ENCODE results near the gene PKIB. TPM values are rescaled to one million over a fixed set of nuclear protein-coding genes. Genes with fewer than 3 reads are reported as not detected.

The PKIB gene
- total RNA-seq, 1 donor from 2014 or later: 0.13 TPM

DNA sequence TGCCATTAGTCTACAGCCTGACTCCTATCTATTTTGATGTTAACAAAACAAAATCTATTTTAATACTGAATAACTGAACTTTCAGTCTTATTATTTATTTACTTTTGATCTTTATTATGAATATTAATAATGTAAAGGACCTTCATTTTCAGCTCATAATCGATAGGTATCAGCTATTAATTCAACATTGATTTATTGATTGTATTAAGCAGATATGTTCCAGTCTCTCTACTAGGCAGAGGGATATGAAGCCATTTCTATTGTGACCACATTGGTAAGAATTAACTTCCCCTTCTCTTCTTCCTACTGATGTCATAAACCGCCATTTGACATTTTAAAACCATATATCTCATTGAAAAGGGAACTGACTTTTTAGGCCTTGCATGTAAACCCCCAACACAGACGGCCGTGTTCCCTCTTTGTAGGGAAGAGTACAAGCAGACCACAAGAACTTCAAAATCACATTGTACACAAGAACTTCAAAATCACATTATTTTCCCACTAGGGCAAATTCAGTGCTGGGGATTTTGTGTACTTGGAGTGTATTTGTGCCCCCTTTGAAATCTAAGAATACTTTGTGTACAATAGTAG is 99.8 kb downstream of the PKIB start:
- no peak for DNase-seq (ENCODE audit: low read depth in 2 of 2)

DNA sequence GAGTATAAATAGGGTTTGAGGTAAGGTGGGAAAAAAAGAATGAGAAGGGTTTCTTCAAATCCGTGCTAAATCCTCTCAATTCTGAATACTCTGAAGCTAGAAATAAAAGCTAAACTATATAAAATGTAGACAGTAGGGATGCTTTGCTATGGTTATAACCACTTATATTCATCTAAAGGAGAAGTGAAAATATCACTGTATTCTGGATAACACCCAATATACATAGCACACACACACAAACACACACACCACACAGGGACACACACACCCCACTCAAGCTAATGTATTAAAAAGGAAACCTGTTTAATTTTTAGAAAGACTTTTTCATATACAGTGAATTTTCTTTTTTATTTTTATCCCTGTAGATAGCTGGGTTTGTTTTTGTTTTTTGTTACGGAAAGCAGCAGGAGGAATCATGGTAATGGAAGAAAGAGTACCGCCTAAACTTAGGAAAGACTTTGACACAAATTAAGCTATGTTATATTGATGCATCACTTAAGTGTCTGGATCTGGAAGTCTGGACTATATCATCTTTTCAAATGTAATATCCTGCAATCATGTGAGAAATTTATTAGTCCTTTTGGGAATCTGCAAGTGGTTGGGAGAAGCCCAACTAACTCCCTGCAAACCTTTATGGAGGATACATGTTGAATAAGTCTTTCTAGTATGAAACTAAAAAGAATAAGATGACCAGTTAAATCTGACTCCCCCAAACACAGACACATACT is 100.9 kb downstream of the PKIB start:
- DNase-seq (ENCODE audit: low read depth in 2 of 2): no peak

DNA sequence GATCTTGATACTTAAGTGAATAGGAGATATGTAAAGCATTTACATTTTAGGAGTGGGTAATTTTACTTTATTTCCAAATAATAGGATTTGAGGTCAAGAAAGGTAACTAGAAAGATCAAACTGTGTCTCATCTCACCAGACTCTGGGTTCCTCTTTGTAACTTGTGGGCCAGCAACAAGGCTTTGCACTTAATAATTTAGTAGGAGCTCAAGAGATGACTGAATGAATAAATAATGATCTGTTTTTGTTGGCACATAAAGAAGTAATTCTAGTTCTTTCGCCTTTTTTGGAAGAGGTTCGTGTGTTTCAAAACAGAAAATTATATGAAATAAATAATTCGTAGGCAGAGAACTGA is 101.9 kb downstream of the PKIB start:
- DNase-seq (ENCODE audit: low read depth in 2 of 2): no peak

DNA sequence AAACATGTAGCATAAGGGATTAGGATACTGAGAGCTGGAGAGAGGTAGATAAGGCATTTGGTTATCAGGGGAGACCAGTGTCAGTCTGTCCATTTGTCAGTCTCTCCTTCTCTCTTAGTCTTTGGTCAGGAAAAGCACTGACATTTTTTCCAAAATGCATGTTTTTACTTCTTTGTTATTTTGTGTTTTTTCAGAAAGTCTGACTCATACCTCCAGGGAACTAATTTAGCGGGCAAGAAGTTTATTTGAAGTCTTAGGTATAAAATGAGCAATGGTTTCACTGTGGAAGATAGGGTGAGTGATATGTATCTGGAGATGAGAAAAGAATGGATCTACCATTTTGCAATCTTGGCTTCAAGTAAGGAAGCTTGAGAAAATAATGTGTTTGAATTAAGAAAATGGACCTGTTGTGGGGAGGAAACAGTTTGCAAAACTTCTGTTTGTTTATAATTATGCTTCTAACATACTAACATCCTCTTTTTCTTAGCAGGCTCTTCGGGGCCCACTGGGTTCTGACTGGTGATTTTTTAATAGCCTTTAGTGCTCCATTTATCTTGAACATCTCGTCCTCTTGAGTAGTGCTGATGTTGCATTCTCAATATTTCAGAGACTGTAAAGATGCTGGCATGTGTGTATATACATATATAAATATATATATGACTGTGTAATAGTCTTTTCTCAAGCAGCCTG is 102.4 kb downstream of the PKIB start:
- DNase-seq (ENCODE audit: low read depth in 2 of 2): peak in 1 of 2 donors; percentile 2

DNA sequence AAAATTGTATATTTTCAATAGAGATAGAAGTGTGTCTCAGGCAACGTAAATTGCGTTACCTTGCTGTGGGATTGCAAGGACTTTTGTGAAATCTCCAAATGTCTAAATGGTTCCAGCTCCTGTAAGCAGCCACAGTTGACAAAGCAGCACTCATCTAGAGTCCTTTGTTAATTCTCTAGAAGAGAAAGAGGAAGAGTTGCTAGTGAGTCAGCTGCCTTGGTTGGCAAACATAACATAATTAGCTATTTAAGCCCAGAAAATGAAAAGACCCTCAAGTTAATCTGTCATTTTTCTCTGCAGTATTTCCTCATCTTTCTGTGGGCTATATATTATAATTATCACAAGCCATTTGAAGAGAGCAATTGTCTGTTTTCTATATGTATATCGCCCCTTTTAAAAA is 102.9 kb downstream of the PKIB start:
- DNase-seq (ENCODE audit: low read depth in 2 of 2): no peak

DNA sequence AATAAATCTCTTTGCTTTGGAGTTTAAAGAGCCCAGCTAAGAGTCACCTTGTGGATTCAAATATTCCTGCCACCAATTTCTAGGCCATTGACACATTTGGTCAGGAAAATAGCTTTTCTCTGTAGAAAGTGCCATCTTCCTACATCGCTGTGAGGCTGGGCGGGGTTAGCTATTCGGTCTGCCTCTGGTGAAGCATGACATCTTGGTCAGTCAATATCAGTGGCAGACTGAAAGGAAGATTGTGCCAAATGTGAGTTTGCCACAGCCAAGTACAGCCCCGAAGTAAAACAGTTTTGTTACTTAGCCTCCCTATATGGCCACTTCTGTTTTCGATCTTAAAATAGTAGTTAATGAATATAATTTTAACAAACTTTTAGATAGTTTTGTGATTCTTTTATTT is 103.9 kb downstream of the PKIB start:
- no peak for DNase-seq (ENCODE audit: low read depth in 2 of 2)

DNA sequence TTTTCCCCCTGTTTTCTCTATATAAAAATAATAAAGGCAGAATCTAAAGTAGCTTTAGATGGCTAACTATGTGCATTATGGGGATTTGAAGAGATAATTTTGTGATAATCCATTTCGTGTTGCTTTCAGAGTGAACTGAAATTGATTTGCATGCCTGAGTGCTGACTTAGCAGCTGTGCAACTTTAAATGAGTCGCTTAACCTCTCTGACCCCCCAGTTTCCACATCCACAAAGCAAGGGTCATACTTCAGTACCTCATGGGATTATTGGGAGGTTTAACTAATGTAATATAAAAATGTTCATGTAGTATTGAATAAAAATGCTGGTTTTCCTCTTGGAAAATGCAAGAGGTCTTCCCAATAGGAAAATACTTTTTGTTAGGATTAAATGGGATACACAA is 105.5 kb downstream of the PKIB start:
- no peak for DNase-seq (ENCODE audit: low read depth in 2 of 2)

DNA sequence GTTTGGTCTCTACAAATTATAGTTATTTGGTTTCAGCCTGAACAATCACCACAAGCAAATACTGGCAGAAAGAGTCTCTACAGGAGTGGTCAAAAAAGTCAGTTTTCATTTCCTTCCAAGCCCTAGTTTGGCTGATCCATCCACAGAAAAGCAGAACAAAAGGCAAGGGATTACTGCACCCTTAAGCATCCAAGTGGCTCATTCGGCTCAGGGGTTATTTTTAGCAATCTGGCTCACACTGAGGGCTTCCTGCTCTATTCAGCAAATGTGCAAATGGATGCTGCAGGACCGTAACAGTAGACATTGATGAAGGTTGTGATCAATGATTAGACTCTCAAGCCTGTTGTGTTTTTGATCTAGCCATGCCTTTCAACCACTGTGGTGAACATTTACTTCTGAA is 107.1 kb downstream of the PKIB start:
- no peak for DNase-seq (ENCODE audit: low read depth in 2 of 2)

DNA sequence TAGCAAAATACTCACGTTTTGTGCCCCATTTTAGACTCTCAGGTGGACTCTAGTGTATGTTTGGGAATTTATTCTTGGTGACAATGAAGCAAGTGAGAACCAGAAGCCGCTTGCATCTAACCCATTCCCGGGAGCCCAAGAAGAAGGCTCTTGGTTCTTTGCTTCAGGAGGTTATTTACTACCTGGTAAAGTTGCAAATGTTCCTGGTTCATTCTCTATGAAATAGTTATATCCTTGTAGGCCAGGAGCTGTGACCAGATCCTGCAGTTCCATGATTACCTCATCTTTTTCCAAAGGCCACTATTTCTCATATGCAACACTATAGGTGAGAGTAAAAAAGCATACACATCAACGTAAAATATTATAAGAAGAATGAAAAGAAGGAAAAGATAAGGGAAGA is 108.4 kb downstream of the PKIB start:
- DNase-seq (ENCODE audit: low read depth in 2 of 2): no peak

DNA sequence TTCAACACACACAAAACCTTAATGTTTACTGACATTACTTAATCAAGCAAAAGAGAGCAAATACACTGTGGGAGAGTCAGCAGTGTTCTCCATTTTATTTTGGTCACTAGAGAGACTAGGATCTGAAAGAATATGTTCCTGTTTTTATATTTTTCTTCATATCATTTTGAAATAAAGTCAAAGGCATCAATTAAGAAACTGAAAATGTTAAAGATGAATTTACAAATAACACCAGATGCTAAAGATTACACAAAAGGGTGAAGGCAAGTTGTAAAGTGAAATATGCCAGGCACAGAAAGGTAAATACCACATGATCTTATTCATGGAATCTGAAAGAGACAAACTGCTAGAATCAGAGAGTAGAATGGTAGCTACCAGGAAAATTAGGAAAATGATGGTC is 109.0 kb downstream of the PKIB start:
- no peak for DNase-seq (ENCODE audit: low read depth in 2 of 2)

DNA sequence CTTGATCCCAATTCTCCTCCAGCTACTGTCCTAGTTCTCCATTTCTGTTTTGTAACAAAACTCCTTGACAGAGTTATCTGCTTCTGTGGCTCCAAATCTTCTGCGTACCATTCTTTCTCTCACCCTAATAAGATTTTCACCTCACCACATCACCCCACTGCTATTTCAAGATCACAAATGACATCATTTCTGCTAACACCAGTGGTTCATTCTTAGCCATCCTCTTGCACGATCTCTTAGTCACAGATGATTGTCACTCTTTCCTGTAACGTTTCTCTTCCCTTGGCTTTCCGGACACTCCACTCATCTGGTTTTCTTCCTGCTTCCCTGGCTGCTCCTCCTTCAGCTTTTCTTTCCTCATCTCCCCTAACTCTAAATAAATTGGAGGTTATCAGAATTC is 112.5 kb downstream of the PKIB start:
- no peak for DNase-seq (ENCODE audit: low read depth in 2 of 2)

DNA sequence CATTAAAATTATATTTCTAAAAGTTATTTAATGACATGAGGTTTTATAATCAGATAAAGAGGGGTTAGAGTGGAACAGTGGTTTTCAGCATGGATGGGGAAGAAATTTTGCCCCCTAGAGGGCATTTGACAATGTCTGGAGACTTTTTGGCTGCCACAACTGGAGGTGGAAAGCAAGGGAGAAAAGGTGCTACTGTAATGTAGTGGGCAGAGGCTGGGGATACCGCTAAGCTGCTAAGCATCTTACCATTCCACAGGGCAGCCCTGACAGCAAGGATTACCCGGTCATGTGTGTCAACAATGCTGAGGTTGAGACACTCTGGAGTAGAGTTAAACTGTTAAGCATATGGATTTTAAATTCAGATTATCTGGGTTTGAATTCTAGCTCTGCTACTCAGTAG is 116.4 kb downstream of the PKIB start:
- DNase-seq (ENCODE audit: low read depth in 2 of 2): peak in 1 of 2 donors; percentile 7

DNA sequence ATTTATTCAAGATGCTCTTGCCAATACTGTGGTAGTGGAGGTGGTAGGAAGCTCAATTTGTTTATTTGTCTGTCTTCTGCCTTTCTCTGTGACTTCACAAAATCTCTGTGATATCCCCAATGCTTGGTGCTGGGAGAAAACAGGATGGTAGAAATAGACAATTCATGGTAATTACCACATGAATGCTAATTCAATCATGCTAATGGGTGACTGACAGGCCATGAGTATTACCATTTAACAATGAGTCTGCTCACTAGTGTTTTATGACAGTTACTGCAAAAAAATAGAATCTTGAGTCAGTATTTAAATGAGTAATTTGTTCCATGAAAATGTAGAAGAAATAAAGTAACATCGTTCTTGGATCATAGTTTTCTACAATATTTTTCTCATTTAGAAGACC is 117.0 kb downstream of the PKIB start:
- no peak for DNase-seq (ENCODE audit: low read depth in 2 of 2)

DNA sequence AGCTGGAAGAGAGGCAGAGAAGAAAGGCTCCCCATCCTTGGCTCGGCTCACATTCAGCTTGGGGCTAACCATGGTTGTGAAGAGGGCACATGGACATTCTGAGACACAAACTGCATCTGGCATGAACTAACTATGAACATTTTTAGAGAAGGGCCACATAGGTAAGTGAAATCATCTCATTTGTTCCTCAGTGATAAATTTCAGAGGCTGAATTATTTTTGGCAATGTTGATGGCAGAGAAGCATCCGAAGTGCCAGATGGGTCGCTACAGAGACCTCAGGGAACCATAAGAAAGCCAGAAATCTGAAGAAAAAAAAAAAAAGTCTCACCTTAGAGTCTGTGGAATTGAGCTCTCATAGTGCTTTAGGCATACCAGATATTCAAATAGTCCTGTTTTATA is 120.1 kb downstream of the PKIB start:
- no peak for DNase-seq (ENCODE audit: low read depth in 2 of 2)

DNA sequence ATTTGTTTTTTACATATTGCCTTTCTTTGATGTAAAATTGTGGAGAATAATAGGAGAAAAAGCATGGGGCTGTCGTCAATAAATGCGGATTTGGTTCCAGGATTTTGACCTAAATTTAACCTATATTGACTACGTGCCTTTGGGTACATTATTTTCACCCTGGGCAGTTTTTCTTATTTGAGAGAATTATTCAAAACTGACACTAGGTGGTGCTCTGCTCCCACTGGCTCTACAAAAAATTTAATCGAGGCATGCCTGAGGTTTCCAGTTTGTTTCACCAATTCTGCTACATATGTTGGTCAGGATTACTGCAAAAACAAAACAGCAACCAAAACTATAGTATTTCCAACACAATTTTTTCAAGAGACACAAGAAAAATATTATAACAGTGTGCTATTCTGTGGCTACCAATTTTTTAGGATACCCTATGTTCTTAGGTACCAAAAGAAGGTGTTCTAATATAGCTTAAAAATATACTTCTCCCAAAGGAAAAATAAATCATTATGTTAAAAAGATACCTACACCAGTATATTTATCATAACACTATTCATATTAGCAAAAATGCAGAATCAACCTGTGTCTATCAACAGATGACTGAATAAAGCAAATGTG is 120.7 kb downstream of the PKIB start:
- DNase-seq (ENCODE audit: low read depth in 2 of 2): peak; percentile 21 to 38

DNA sequence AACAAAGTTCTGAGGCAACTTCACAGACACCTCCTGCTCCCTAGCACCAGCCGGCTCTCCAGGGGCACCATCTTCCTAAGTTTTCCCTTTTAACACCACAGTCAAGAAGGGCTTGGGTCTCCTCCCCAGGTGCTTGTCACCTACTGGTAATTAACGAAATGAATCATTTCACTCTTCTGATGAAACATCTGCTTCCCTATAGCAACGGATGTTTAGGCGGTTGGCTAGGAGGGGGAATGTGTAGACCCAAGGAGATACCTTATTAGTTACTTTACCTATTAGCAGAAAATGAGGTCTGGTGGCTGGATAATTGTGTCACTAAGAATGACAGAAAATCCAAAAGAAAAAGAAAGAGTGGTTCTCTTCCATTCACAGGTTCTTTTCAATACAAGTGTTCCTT is 123.1 kb downstream of the PKIB start:
- no peak for DNase-seq (ENCODE audit: low read depth in 2 of 2)

DNA sequence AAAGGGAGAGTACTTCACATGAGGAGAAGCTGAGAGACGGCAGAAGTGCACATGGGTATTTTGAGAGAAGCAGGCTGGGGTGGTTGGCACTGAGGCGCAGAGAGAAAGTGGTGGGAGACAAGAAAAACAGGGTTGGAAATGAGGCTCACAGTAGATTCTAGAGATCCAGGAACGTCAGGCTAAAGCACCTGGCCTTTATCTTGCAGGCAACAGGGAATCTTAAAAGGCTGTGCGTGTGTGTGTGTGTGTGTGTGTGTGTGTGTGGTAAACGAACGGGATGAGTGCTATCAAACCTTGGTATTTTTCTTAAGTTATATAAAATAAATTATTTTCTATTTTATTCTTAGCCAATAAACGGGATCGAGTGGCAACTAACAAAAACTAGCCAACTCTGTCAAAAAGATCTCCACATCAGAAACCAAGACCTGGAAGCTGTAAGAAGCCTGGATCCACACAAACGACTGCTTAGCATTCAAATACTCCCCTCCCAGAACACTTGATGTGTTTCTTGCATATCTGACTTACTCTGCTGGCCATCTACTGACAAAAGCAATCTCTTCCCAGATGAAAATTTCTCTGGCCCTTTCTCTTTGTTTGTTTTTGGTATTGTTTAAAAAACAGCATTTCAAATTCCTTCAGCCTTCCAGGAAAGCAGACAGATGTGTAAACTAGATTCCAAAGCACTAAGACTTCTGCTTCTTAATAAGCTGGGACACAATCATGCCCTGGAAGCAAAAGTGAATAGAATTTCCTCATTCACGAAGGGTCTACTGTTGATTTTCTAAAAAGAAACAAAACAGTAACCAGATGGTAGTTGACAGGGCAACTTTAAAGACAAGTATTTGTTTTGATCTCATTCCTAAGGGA is 124.6 kb downstream of the PKIB start:
- DNase-seq (ENCODE audit: low read depth in 2 of 2): no peak

DNA sequence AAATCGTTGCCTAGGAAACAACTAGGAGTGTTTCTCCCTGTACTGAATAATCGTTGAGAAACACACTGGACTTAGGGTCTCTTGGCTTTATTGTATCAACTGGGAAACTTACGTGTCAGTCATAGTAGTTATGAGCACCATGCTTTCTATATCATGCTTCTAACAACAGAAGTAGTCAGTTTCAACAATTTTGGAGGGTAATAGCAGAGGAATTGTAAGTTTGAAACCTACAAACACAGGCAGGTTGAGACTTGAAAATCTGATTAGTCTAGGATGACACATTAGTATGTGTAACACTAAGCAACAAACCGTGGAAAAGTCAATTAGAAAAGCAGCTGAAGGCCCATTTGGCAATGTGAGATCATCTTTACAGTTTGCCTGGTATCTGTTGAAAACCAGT is 125.4 kb downstream of the PKIB start:
- DNase-seq (ENCODE audit: low read depth in 2 of 2): no peak

DNA sequence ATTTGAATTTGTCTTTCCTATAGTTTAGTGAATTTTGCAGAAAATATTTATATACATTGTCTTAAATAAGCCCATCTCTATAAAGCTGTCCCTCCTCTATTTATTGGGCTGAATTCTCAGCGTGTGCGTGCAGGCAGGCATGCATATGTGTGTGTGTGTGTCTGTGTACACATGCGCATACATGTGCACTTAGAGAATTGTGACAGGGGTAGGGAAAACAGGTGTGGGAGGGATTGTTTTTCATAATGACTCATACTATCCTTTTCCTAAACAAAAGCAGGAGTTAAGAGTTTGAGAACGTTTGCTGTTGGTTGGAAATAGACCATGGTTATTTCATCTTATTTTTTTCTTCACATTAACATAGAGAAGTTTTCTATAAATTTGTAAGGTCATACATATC is 126.0 kb downstream of the PKIB start:
- DNase-seq (ENCODE audit: low read depth in 2 of 2): no peak

DNA sequence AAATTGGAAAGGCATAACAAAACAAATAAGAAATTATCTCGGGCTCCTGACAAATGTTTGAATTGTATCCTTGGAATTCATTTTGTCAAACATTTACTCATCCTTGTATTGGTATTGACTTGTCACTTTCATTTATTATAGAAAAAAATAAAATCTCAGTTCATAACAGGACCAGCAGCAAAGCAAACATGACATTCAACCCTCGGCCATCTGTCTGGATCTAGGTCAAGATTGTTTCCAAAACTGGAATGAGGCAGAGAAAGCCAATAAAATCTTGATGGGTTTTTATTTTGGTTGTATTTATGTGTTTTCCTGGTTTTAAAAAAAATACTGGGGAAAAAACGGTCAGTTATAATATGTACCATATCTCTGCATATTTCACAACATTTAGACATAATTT is 126.4 kb downstream of the PKIB start:
- no peak for DNase-seq (ENCODE audit: low read depth in 2 of 2)

DNA sequence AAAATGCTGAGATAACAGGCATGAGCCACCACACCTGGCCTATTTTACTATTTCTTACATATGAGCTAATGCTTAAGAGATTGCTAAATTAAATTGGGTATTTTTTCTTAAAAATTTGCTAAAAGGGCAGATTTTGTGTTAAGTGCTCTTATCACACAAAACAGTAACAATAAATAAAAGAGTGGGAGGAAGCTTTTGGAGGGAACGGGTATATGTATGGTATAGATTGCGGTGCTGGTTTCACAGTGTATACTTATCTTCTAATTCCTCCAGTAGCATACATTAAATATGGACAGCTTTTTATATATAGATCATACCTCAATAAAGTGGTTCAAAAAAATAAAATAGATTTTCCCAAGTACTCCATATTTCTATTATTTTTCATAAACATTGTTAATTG is 129.9 kb downstream of the PKIB start:
- no peak for DNase-seq (ENCODE audit: low read depth in 2 of 2)

DNA sequence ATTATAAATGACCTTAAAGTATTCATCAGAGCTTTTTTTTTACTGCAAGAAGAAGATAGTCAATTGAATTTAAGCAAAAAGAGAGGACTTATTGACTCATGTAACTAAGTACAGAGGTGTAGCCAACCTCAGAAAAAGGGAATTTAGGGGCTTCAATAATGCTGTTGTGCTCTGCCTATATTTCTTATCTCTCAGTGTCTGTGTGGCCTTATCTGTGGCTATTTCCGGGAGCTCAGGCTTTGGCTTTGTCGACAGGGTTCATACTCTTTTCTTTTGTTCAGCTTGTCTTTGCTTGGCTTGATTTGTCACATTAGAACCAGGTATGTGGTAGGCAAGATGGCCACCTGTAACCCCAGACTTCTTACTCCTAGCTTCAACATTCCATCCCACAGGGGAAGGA is 130.7 kb downstream of the PKIB start:
- no peak for DNase-seq (ENCODE audit: low read depth in 2 of 2)

All from dermis microvascular lymphatic vessel endothelial cell (primary cell).